IMR-90 (cell line): ENCODE data around the gene HSD17B7.
"Not testable (repeated sequence)": the region's sequence is repeated elsewhere in the genome, so short reads cannot be mapped to it uniquely, and the experiment has no call there.

Experiments used
- BHLHE40 ChIP-seq: fragments of 150-350 bp; IDR thresholded peaks from 2 replicates; pipeline ENCODE4 v1.6.1; 2016; ENCODE audit warnings: mild to moderate bottlenecking, low read depth, low read length
- CEBPB ChIP-seq: IDR thresholded peaks from 2 replicates; pipeline ENCODE4 v1.6.1; 2012; ENCODE audit warnings: low read depth, low read length, improper control_type of control experiment
- CHD1 ChIP-seq: IDR thresholded peaks from 2 replicates; pipeline ENCODE4 v1.6.1; 2012; ENCODE audit warnings: low read depth, low read length, improper control_type of control experiment
- MAZ ChIP-seq: IDR thresholded peaks from 2 replicates; pipeline ENCODE4 v1.6.1; 2012; ENCODE audit warnings: low read depth, mild to moderate bottlenecking, low read length, improper control_type of control experiment, moderate library complexity, borderline replicate concordance
- MXI1 ChIP-seq: IDR thresholded peaks from 2 replicates; pipeline ENCODE4 v1.6.1; 2012; ENCODE audit warnings: low read depth, mild to moderate bottlenecking, low read length, moderate library complexity, borderline replicate concordance
- NFE2L2 ChIP-seq: fragments of 150-350 bp; IDR thresholded peaks from 2 replicates; pipeline ENCODE4 v1.6.1; 2016; ENCODE audit warnings: low read depth, mild to moderate bottlenecking, low read length
- POLR2A ChIP-seq: IDR thresholded peaks from 2 replicates; pipeline ENCODE4 v1.6.1; 2012; ENCODE audit warnings: mild to moderate bottlenecking, low read depth, low read length
- RAD21 ChIP-seq: IDR thresholded peaks from 2 replicates; pipeline ENCODE4 v1.6.1; 2012; ENCODE audit warnings: low read length, improper control_type of control experiment
- RCOR1 ChIP-seq: IDR thresholded peaks from 2 replicates; pipeline ENCODE4 v1.6.1; 2012; ENCODE audit warnings: mild to moderate bottlenecking, low read length, improper control_type of control experiment; ENCODE audit not compliant: insufficient replicate concordance
- RFX5 ChIP-seq: IDR thresholded peaks from 2 replicates; pipeline ENCODE4 v1.8.0; 2012; ENCODE audit warnings: low read depth, mild to moderate bottlenecking, low read length, moderate library complexity
- SMC3 ChIP-seq: fragments of 150-350 bp; IDR thresholded peaks from 2 replicates; pipeline ENCODE4 v1.6.1; 2016; ENCODE audit warnings: low read depth, mild to moderate bottlenecking, antibody characterized with exemption, low read length, moderate library complexity
- TF ChIP-seq, protein P1 (sequence below): conservative IDR thresholded peaks from 2 replicates; pipeline ENCODE4 v1.5.1; 2012; ENCODE audit warnings: mild to moderate bottlenecking, low read depth, low read length, improper control_type of control experiment
- TF ChIP-seq, protein P2 (sequence below): fragments of 150-350 bp; IDR thresholded peaks from 2 replicates; pipeline ENCODE4 v1.6.1; 2017; ENCODE audit warnings: mild to moderate bottlenecking, antibody characterized with exemption, low read length, low read depth
- TF ChIP-seq, protein P3 (sequence below): fragments of 150-350 bp; IDR thresholded peaks from 2 replicates; pipeline ENCODE4 v1.6.1; 2016; ENCODE audit warnings: low read depth, mild to moderate bottlenecking, low read length, moderate library complexity, borderline replicate concordance

DNA sequence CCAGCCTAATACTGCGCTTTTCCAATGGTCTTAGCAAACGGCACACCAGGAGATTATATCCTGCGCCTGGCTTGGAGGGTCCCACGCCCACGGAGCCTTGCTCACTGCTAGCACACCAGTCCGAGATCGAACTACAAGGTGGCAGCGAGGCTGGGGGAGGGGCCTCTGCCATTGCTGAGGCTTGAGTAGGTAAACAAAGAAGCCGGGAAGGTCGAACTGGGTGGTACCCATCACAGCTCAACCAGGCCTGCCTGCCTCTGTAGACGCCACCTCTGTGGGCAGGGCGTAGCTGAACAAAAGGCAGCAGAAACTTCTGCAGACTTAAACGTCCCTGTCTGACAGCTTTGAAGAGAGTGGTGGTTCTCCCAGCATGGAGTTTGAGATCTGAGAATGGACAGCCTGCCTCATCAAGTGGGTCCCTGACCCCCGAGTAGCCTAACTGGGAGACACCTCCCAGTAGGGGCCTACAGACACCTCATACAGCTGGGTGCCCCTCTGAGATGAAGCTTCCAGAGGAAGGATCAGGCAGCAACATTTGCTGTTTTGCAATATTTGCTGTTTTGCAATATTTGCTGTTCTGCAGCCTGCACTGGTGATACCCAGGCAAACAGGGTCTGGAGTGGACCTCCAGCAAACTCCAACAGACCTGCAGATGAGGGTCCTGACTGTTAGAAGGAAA, 44.1 kb upstream of the HSD17B7 start:
- not testable (repeated sequence) for TF ChIP-seq POLR2A, MAZ, SMC3, RCOR1, NFE2L2, RAD21, BHLHE40, RFX5, CEBPB, CHD1, MXI1
- TF ChIP-seq, protein P1, sequence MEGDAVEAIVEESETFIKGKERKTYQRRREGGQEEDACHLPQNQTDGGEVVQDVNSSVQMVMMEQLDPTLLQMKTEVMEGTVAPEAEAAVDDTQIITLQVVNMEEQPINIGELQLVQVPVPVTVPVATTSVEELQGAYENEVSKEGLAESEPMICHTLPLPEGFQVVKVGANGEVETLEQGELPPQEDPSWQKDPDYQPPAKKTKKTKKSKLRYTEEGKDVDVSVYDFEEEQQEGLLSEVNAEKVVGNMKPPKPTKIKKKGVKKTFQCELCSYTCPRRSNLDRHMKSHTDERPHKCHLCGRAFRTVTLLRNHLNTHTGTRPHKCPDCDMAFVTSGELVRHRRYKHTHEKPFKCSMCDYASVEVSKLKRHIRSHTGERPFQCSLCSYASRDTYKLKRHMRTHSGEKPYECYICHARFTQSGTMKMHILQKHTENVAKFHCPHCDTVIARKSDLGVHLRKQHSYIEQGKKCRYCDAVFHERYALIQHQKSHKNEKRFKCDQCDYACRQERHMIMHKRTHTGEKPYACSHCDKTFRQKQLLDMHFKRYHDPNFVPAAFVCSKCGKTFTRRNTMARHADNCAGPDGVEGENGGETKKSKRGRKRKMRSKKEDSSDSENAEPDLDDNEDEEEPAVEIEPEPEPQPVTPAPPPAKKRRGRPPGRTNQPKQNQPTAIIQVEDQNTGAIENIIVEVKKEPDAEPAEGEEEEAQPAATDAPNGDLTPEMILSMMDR: not testable (repeated sequence)
- TF ChIP-seq, protein P2, sequence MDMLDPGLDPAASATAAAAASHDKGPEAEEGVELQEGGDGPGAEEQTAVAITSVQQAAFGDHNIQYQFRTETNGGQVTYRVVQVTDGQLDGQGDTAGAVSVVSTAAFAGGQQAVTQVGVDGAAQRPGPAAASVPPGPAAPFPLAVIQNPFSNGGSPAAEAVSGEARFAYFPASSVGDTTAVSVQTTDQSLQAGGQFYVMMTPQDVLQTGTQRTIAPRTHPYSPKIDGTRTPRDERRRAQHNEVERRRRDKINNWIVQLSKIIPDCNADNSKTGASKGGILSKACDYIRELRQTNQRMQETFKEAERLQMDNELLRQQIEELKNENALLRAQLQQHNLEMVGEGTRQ: not testable (repeated sequence)
- TF ChIP-seq, protein P3, sequence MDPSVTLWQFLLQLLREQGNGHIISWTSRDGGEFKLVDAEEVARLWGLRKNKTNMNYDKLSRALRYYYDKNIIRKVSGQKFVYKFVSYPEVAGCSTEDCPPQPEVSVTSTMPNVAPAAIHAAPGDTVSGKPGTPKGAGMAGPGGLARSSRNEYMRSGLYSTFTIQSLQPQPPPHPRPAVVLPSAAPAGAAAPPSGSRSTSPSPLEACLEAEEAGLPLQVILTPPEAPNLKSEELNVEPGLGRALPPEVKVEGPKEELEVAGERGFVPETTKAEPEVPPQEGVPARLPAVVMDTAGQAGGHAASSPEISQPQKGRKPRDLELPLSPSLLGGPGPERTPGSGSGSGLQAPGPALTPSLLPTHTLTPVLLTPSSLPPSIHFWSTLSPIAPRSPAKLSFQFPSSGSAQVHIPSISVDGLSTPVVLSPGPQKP: not testable (repeated sequence)
